GM13977 (cell line): ENCODE measurements around the gene GAPDH.
"Not testable (repeated sequence)": the region's sequence is repeated elsewhere in the genome, so short reads cannot be mapped to it uniquely, and the experiment has no call there.

ENCODE experiments used
- DNase-seq: peaks from one replicate; pipeline ENCODE4 v3.0.0; 2012; ENCODE audit warnings: low spot score
- in situ Hi-C: fragments of 300-500 bp; cut with MboI; formaldehyde crosslinking; loops from one replicate; pipeline ENCODE4 v1.12.0; 2022; ENCODE audit warnings: low sequenced_read_pairs, low pct_unique_long_range_greater_than_20kb, mixed read lengths, inconsistent platforms; ENCODE audit not compliant: unreplicated experiment
- TF ChIP-seq, protein P1 (sequence below): IDR thresholded peaks from 2 replicates; pipeline ENCODE4 v1.5.1; 2012; ENCODE audit warnings: mild to moderate bottlenecking, control low read depth; ENCODE audit not compliant: insufficient read depth; ENCODE audit errors: extremely low read depth, missing control alignments

GAPDH gene

GRCh38 chr12:6584293-6584692 is 50.0 kb downstream of the GAPDH start:
- TF ChIP-seq, protein P1, sequence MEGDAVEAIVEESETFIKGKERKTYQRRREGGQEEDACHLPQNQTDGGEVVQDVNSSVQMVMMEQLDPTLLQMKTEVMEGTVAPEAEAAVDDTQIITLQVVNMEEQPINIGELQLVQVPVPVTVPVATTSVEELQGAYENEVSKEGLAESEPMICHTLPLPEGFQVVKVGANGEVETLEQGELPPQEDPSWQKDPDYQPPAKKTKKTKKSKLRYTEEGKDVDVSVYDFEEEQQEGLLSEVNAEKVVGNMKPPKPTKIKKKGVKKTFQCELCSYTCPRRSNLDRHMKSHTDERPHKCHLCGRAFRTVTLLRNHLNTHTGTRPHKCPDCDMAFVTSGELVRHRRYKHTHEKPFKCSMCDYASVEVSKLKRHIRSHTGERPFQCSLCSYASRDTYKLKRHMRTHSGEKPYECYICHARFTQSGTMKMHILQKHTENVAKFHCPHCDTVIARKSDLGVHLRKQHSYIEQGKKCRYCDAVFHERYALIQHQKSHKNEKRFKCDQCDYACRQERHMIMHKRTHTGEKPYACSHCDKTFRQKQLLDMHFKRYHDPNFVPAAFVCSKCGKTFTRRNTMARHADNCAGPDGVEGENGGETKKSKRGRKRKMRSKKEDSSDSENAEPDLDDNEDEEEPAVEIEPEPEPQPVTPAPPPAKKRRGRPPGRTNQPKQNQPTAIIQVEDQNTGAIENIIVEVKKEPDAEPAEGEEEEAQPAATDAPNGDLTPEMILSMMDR: no peak
- in situ Hi-C loops: no loop called here
- DNase-seq: no peak

GRCh38 chr12:6586569-6586968 is 52.3 kb downstream of the GAPDH start:
- in situ Hi-C loops: not testable (repeated sequence)

More at GRCh38 chr12:6586569-6586968, 52.3 kb downstream of the GAPDH start:
- DNase-seq: not testable (repeated sequence)
